IPS-18a (cell line): ENCODE data around the gene PNMT.
A peak's percentile ranks its signal among the peaks of the same experiment; 100 is the strongest.

ENCODE experiments used
- H3K27ac ChIP-seq: one replicate; pipeline ENCODE4 v1.5.1; 2013; ENCODE audit warnings: low read length
- H3K27me3 ChIP-seq: one replicate; pipeline ENCODE4 v1.6.1; 2013; ENCODE audit warnings: mild to moderate bottlenecking, low read length; ENCODE audit not compliant: control insufficient read depth, insufficient read depth
- H3K36me3 ChIP-seq: one replicate; pipeline ENCODE4 v1.6.1; 2013; ENCODE audit warnings: low read depth, low read length; ENCODE audit not compliant: control insufficient read depth
- H3K4me1 ChIP-seq: one replicate; pipeline ENCODE4 v1.6.1; 2013; ENCODE audit warnings: low read depth, low read length; ENCODE audit not compliant: control insufficient read depth
- H3K4me3 ChIP-seq: one replicate; pipeline ENCODE4 v1.5.1; 2013; ENCODE audit warnings: low read length
- H3K9ac ChIP-seq: one replicate; pipeline ENCODE4 v1.6.1; 2013; ENCODE audit warnings: mild to moderate bottlenecking, low read length, moderate library complexity
- H3K9me3 ChIP-seq: one replicate; pipeline ENCODE4 v1.6.1; 2013; ENCODE audit warnings: low read depth, low read length; ENCODE audit not compliant: control insufficient read depth

PNMT gene

GRCh38 chr17:39667262-39667944 is 850 bp upstream of the PNMT start:
- Histone ChIP-seq H3K9ac (no peak overlapping the region), H3K4me3 (peak overlapping the region; percentile 52), H3K36me3 (no peaks in the 10 kb centered on the region)

DNA sequence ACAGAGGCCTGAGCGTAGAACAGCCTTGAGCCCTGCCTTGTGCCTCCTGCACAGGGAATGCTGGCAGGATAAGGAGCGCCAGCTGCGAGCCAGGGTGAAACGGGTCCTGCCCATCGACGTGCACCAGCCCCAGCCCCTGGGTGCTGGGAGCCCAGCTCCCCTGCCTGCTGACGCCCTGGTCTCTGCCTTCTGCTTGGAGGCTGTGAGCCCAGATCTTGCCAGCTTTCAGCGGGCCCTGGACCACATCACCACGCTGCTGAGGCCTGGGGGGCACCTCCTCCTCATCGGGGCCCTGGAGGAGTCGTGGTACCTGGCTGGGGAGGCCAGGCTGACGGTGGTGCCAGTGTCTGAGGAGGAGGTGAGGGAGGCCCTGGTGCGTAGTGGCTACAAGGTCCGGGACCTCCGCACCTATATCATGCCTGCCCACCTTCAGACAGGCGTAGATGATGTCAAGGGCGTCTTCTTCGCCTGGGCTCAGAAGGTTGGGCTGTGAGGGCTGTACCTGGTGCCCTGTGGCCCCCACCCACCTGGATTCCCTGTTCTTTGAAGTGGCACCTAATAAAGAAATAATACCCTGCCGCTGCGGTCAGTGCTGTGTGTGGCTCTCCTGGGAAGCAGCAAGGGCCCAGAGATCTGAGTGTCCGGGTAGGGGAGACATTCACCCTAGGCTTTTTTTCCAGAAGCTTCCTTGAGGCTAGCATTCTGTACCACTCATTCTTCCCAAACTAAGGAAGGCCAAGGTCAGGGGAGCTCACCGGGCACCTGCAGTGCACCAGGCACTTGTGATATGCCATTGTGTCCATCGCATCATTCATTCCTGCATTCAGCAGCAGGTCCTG is 1.9 kb downstream of the PNMT start:
- no peak overlapping the region for H3K4me3 ChIP-seq
- H3K4me1 ChIP-seq: peaks cover 5% of the 10 kb centered on the region
- no peak overlapping the region for H3K27ac ChIP-seq
- no peaks in the 10 kb centered on the region for H3K9me3 ChIP-seq
- H3K27me3 ChIP-seq: peaks cover 31% of the 10 kb centered on the region
- no peak overlapping the region for H3K9ac ChIP-seq
- no peaks in the 10 kb centered on the region for H3K36me3 ChIP-seq

More at GRCh38 chr17:39667262-39667944, 850 bp upstream of the PNMT start:
- Histone ChIP-seq H3K4me1 (peaks cover 19% of the 10 kb centered on the region), H3K27ac (no peak overlapping the region), H3K9me3 (no peaks in the 10 kb centered on the region), H3K27me3 (peaks cover 31% of the 10 kb centered on the region)

- H3K36me3 ChIP-seq: no peaks in the 10 kb centered on the region
- no peak overlapping the region for H3K9ac ChIP-seq
- no peaks in the 10 kb centered on the region for H3K9me3 ChIP-seq
- H3K27me3 ChIP-seq: peaks cover 31% of the 10 kb centered on the region
- no peak overlapping the region for H3K27ac ChIP-seq
- peaks cover 8% of the 10 kb centered on the region for H3K4me1 ChIP-seq
- no peak overlapping the region for H3K4me3 ChIP-seq
Measured at GRCh38 chr17:39670746-39671145, 2.5 kb downstream of the PNMT start.

GRCh38 chr17:39671651-39672521 is 3.6 kb downstream of the PNMT start:
- H3K4me1 ChIP-seq: peaks cover 7% of the 10 kb centered on the region
- no peak overlapping the region for H3K9ac ChIP-seq

GRCh38 chr17:39672522-39673334 is 4.5 kb downstream of the PNMT start:
- Histone ChIP-seq H3K9ac (no peak overlapping the region), H3K9me3 (no peaks in the 10 kb centered on the region), H3K27me3 (peaks cover 11% of the 10 kb centered on the region), H3K4me3 (no peak overlapping the region), H3K27ac (no peak overlapping the region), H3K36me3 (no peaks in the 10 kb centered on the region), H3K4me1 (peaks cover 3% of the 10 kb centered on the region)

More at GRCh38 chr17:39671651-39672521, 3.6 kb downstream of the PNMT start:
- H3K9me3 ChIP-seq: no peaks in the 10 kb centered on the region
- H3K36me3 ChIP-seq: no peaks in the 10 kb centered on the region
- H3K27me3 ChIP-seq: peaks cover 19% of the 10 kb centered on the region
- H3K27ac ChIP-seq: no peak overlapping the region
- H3K4me3 ChIP-seq: no peak overlapping the region

- Histone ChIP-seq H3K9me3 (no peaks in the 10 kb centered on the region), H3K9ac (no peak overlapping the region), H3K4me1 (peaks cover 3% of the 10 kb centered on the region), H3K27me3 (peaks cover 7% of the 10 kb centered on the region), H3K27ac (no peak overlapping the region), H3K4me3 (no peak overlapping the region), H3K36me3 (no peaks in the 10 kb centered on the region)
Measured at GRCh38 chr17:39673335-39674081, 5.3 kb downstream of the PNMT start.

- Histone ChIP-seq H3K9ac (no peak overlapping the region), H3K36me3 (no peaks in the 10 kb centered on the region), H3K4me1 (peaks cover 3% of the 10 kb centered on the region), H3K27ac (no peak overlapping the region), H3K4me3 (no peak overlapping the region), H3K27me3 (peaks cover 3% of the 10 kb centered on the region), H3K9me3 (no peaks in the 10 kb centered on the region)
Measured at GRCh38 chr17:39674179-39674578, 5.9 kb downstream of the PNMT start.

- Histone ChIP-seq H3K27ac (no peak overlapping the region), H3K36me3 (no peaks in the 10 kb centered on the region), H3K9ac (no peak overlapping the region)
Measured at GRCh38 chr17:39674702-39675389, 6.6 kb downstream of the PNMT start.

DNA sequence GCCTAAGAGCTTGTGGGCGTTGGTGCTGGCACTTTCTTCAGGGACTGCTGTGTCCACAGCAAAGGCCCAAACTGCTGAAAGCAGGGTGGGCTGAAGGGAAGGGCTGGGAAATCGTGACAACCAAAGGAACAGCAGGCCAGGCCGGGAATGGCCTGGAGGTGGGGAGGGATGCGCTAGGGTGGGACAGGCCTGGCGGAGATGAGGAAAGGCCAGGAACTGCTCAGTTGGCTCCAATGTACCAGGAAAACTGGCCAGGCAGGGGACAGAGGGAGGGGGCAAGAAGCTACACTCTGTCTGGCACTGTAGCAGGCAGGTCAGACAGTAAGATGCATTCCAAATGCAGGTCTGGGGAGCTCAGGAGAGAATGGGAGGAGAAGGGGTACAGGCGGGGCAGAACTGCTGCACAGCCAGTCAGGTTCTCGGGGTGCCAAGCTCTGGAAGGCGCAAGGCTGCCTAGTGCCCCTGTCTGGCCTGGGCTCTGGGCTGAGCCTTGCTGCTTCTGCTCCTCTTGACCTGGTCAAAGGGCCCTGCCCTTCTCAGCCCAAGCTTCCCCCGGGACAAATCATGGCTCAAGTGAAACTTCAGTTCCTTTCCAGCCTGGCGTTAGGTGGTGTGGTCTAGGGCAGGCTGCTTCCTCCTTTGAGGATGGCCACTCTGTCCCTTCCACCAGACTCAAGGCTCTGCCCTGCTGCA is 7.3 kb downstream of the PNMT start:
- Histone ChIP-seq H3K4me3 (no peak overlapping the region), H3K9me3 (no peaks in the 10 kb centered on the region), H3K4me1 (peaks cover 3% of the 10 kb centered on the region), H3K27ac (no peak overlapping the region), H3K27me3 (no peaks in the 10 kb centered on the region), H3K36me3 (no peaks in the 10 kb centered on the region), H3K9ac (no peak overlapping the region)

More at GRCh38 chr17:39674702-39675389, 6.6 kb downstream of the PNMT start:
- no peaks in the 10 kb centered on the region for H3K27me3 ChIP-seq
- no peak overlapping the region for H3K4me3 ChIP-seq
- no peaks in the 10 kb centered on the region for H3K9me3 ChIP-seq
- peaks cover 3% of the 10 kb centered on the region for H3K4me1 ChIP-seq
